Stimulated activated CD4-positive, alpha-beta T cell treated with anti-CD3 and anti-CD28 coated beads, Interleukin-4, amount 100 ng/mL, for 1 hour (primary cell): ENCODE results near the gene CEP250.
"Not testable (repeated sequence)": the region's sequence is repeated elsewhere in the genome, so short reads cannot be mapped to it uniquely, and the experiment has no call there.

Experiments used
- DNase-seq: peaks from one replicate; pipeline ENCODE4 v3.0.0-alpha.2; 2020

CEP250 gene, protein sequence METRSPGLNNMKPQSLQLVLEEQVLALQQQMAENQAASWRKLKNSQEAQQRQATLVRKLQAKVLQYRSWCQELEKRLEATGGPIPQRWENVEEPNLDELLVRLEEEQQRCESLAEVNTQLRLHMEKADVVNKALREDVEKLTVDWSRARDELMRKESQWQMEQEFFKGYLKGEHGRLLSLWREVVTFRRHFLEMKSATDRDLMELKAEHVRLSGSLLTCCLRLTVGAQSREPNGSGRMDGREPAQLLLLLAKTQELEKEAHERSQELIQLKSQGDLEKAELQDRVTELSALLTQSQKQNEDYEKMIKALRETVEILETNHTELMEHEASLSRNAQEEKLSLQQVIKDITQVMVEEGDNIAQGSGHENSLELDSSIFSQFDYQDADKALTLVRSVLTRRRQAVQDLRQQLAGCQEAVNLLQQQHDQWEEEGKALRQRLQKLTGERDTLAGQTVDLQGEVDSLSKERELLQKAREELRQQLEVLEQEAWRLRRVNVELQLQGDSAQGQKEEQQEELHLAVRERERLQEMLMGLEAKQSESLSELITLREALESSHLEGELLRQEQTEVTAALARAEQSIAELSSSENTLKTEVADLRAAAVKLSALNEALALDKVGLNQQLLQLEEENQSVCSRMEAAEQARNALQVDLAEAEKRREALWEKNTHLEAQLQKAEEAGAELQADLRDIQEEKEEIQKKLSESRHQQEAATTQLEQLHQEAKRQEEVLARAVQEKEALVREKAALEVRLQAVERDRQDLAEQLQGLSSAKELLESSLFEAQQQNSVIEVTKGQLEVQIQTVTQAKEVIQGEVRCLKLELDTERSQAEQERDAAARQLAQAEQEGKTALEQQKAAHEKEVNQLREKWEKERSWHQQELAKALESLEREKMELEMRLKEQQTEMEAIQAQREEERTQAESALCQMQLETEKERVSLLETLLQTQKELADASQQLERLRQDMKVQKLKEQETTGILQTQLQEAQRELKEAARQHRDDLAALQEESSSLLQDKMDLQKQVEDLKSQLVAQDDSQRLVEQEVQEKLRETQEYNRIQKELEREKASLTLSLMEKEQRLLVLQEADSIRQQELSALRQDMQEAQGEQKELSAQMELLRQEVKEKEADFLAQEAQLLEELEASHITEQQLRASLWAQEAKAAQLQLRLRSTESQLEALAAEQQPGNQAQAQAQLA (N-terminal part only)

GRCh38 chr20:35454881-35455609 is at the start of gene CEP250:
Gene CEP250, plus strand, starts transcription at chr20:35455598. Its CDS starts 6,770 bp downstream, at chr20:35462368.
- peak; percentile 94 for DNase-seq

GRCh38 chr20:35405775-35406174 is 49.6 kb upstream of the CEP250 start:
- DNase-seq: no peak

DNA sequence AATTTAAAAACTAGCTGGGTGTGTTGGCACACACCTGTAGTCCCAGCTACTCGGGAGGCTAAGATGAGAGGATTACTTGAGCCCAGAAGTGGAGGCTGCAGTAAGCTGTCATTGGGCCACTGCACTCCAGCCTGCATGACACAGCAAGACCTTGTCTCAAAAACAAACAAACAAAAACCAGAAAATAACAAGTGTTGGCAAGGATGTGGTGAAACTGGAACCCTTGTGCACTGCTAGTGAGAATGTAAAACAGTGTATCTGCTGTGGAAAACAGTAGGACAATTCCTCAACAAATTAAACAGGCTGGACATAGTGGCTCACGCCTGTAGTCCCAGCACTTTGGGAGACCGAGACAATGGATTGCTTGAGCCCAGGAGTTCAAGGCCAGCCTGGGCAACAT is 47.1 kb upstream of the CEP250 start:
- no peak for DNase-seq

GRCh38 chr20:35409542-35409941 is 45.9 kb upstream of the CEP250 start:
- no peak for DNase-seq

DNA sequence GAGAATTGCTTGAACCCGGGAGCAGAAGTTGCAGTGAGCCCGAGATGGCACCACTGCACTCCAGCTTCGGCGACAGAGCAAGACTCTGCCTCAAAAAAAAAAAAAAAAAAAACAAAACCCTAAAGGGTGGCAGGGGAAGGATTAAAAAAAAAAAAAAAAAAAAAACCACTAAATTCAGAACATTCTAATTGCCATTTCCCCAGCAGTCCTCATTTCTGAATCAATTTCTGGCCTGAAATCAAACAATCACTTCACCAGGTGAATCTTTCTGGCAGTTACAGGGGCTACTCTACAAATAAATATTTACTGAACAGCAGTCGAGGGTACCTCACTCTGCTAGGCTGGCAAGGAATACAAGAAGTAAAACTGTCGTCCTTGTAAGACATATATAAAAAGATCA is 44.8 kb upstream of the CEP250 start:
- DNase-seq: no peak

DNA sequence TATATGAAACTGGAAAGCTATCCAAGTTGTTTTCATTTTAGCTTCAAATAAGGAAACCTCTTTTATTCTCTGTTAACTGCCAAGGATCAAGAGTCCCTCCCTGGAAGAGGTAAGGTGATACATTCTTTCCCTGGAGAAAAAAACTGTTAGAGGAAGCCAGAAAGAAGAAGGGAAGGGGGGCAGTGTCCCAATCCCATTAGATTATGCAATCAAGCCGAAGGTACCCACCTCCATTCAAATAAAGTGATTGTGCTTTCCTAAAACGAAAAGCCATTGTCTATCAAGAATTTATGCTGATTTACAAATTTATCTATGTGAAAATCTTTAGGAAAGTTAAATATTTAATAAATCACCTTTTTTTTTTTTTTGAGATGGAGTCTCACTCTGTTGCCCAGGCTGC is 34.1 kb upstream of the CEP250 start:
- no peak for DNase-seq

- no peak for DNase-seq
These were observed 23.6 kb upstream of the CEP250 start for GRCh38 chr20:35431621-35432429.

GRCh38 chr20:35432430-35432735 is 23.0 kb upstream of the CEP250 start:
- no peak for DNase-seq

GRCh38 chr20:35433337-35433736 is 22.1 kb upstream of the CEP250 start:
- DNase-seq: no peak

GRCh38 chr20:35434085-35435005 is 21.1 kb upstream of the CEP250 start:
- DNase-seq: no peak

GRCh38 chr20:35436177-35436573 is 19.2 kb upstream of the CEP250 start:
- DNase-seq: no peak

- no peak for DNase-seq
These were observed 17.8 kb upstream of the CEP250 start for GRCh38 chr20:35437599-35437998.

- no peak for DNase-seq
These were observed 12.4 kb upstream of the CEP250 start for GRCh38 chr20:35443003-35443402.

GRCh38 chr20:35444226-35444625 is 11.2 kb upstream of the CEP250 start:
- DNase-seq: no peak

GRCh38 chr20:35446356-35447078 is 8.9 kb upstream of the CEP250 start:
- DNase-seq: no peak

- DNase-seq: peak; percentile 92
These were observed 8.2 kb upstream of the CEP250 start for GRCh38 chr20:35447082-35447789.

- DNase-seq: no peak
These were observed 6.5 kb upstream of the CEP250 start for GRCh38 chr20:35448788-35449373.

- not testable (repeated sequence) for DNase-seq
These were observed 5.5 kb upstream of the CEP250 start for GRCh38 chr20:35449855-35450254.

GRCh38 chr20:35451295-35451694 is 4.1 kb upstream of the CEP250 start:
- no peak for DNase-seq
